ENCODE measurements around the gene BPIFB3. TPM values are rescaled to one million over a fixed set of nuclear protein-coding genes. Genes with fewer than 3 reads are reported as not detected.
A peak's percentile ranks its signal among the peaks of the same experiment; 100 is the strongest.

BPIFB3 gene
- total and polyA plus RNA-seq, 2 of the 13 experiments (the other 11 are each of a cell fraction or from before 2014, with no cell fraction given): 0.09 TPM; not detected in 1

DNA sequence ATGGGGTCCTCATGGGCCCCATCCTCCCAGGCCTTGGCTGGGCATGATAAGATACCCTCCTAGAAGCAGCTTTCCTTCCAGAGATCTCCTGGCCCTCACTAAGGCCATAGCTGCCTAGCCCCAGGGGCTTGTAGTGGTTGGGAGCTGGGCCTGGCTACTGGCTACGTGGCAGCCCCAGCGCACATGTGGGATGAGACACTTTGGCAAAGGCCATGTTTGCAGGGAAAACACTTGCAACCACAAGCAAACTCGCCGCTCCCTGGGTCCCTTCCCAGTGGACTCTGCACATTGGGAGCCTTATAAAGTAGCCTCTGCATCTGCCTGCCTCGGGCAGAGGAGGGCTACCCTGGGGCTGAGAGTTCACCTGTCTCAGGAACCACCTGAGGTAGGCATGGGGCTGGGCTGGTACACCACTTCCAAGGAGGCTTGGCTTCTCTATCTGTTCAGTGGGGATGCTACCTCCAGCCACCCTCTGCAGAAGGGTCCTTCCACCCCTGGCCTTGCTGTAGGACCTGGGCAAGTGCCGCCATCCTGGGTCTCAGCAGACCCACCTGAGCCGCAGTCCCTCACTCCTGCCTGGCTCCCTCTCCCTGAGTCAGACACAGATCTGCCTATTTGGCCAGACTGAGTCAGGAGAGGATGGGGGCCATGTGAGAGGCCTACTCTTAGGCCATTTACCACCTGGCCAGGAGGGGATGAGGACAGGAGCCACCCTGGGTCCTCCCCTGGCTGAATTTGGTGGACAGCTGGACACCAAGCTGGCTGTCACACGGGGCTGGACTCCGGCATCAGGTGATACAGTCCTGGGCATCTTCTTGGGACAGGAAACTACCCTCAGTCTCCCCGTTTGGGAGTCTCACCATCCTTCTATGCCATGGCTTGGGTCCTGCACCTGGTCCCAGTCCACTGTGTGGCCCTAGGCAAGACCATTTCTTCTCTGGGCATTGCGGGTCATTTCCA is 46.0 kb upstream of the BPIFB3 start, which contains the start of gene BPIFB2 (continued):
- TF ChIP-seq, protein P1, sequence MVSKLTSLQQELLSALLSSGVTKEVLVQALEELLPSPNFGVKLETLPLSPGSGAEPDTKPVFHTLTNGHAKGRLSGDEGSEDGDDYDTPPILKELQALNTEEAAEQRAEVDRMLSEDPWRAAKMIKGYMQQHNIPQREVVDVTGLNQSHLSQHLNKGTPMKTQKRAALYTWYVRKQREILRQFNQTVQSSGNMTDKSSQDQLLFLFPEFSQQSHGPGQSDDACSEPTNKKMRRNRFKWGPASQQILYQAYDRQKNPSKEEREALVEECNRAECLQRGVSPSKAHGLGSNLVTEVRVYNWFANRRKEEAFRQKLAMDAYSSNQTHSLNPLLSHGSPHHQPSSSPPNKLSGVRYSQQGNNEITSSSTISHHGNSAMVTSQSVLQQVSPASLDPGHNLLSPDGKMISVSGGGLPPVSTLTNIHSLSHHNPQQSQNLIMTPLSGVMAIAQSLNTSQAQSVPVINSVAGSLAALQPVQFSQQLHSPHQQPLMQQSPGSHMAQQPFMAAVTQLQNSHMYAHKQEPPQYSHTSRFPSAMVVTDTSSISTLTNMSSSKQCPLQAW (CRISPR knock-in tag; IDR thresholded peaks at IDR 0.05): peak; percentile 64
- peak; percentile 86 for TF ChIP-seq ZNF891 (CRISPR knock-in tag; IDR thresholded peaks at IDR 0.05)
- TF ChIP-seq ZFP1 (CRISPR knock-in tag; IDR thresholded peaks at IDR 0.05): no peak; the same call in none of the 2 replicates
- peak; percentile 86 for TF ChIP-seq ZKSCAN8 (CRISPR knock-in tag; IDR thresholded peaks at IDR 0.05; ENCODE audit: borderline replicate concordance)
- peak; percentile 95; the same call in 1 of the 2 replicates for TF ChIP-seq ZNF430 (CRISPR knock-in tag; IDR thresholded peaks at IDR 0.05)
- no peak; the same call in 1 of the 2 replicates for TF ChIP-seq DNMT1 (CRISPR knock-in tag; IDR thresholded peaks at IDR 0.05)
- TF ChIP-seq ZNF256 (CRISPR knock-in tag; conservative IDR thresholded peaks at IDR 0.05): peak; percentile 54; the same call in 1 of the 2 replicates
- TF ChIP-seq JARID2 (CRISPR knock-in tag; IDR thresholded peaks at IDR 0.05; ENCODE audit: insufficient replicate concordance): peak; percentile 90
- TF ChIP-seq ZNF644 (CRISPR knock-in tag; IDR thresholded peaks at IDR 0.05; ENCODE audit: low read depth): peak; percentile 97
- TF ChIP-seq ZNF704 (CRISPR knock-in tag; IDR thresholded peaks at IDR 0.05; ENCODE audit: borderline replicate concordance): peak; percentile 28; the same call in 1 of the 2 replicates
- TF ChIP-seq CC2D1A (CRISPR knock-in tag; IDR thresholded peaks at IDR 0.05): no peak
- no peak for TF ChIP-seq SMARCE1 (IDR thresholded peaks at IDR 0.05; ENCODE audit: borderline replicate concordance)
- no peak; the same call in 1 of the 2 replicates for TF ChIP-seq HMG20B (CRISPR knock-in tag; conservative IDR thresholded peaks at IDR 0.05)
- TF ChIP-seq, protein P2, sequence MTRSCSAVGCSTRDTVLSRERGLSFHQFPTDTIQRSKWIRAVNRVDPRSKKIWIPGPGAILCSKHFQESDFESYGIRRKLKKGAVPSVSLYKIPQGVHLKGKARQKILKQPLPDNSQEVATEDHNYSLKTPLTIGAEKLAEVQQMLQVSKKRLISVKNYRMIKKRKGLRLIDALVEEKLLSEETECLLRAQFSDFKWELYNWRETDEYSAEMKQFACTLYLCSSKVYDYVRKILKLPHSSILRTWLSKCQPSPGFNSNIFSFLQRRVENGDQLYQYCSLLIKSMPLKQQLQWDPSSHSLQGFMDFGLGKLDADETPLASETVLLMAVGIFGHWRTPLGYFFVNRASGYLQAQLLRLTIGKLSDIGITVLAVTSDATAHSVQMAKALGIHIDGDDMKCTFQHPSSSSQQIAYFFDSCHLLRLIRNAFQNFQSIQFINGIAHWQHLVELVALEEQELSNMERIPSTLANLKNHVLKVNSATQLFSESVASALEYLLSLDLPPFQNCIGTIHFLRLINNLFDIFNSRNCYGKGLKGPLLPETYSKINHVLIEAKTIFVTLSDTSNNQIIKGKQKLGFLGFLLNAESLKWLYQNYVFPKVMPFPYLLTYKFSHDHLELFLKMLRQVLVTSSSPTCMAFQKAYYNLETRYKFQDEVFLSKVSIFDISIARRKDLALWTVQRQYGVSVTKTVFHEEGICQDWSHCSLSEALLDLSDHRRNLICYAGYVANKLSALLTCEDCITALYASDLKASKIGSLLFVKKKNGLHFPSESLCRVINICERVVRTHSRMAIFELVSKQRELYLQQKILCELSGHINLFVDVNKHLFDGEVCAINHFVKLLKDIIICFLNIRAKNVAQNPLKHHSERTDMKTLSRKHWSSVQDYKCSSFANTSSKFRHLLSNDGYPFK (CRISPR knock-in tag; IDR thresholded peaks at IDR 0.05; ENCODE audit: borderline replicate concordance): peak; percentile 87
- TF ChIP-seq HMG20A (CRISPR knock-in tag; IDR thresholded peaks at IDR 0.05; ENCODE audit: borderline replicate concordance): peak; percentile 76
- TF ChIP-seq KLF9 (CRISPR knock-in tag; IDR thresholded peaks at IDR 0.05; ENCODE audit: low read depth): no peak; the same call in 1 of the 2 replicates
- TF ChIP-seq ZFX (CRISPR knock-in tag; IDR thresholded peaks at IDR 0.05; ENCODE audit: low read depth): peak; percentile 96
- TF ChIP-seq, protein P3, sequence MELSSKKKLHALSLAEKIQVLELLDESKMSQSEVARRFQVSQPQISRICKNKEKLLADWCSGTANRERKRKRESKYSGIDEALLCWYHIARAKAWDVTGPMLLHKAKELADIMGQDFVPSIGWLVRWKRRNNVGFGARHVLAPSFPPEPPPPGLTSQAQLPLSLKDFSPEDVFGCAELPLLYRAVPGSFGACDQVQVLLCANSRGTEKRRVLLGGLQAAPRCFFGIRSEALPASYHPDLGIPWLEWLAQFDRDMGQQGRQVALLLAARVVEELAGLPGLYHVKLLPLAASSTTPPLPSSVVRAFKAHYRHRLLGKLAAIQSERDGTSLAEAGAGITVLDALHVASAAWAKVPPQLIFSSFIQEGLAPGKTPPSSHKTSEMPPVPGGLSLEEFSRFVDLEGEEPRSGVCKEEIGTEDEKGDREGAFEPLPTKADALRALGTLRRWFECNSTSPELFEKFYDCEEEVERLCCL (CRISPR knock-in tag; IDR thresholded peaks at IDR 0.05; ENCODE audit: borderline replicate concordance): no peak; the same call in 1 of the 2 replicates
- no peak for TF ChIP-seq GTF2F1 (IDR thresholded peaks at IDR 0.05; ENCODE audit: low read length)
- TF ChIP-seq, protein P4, sequence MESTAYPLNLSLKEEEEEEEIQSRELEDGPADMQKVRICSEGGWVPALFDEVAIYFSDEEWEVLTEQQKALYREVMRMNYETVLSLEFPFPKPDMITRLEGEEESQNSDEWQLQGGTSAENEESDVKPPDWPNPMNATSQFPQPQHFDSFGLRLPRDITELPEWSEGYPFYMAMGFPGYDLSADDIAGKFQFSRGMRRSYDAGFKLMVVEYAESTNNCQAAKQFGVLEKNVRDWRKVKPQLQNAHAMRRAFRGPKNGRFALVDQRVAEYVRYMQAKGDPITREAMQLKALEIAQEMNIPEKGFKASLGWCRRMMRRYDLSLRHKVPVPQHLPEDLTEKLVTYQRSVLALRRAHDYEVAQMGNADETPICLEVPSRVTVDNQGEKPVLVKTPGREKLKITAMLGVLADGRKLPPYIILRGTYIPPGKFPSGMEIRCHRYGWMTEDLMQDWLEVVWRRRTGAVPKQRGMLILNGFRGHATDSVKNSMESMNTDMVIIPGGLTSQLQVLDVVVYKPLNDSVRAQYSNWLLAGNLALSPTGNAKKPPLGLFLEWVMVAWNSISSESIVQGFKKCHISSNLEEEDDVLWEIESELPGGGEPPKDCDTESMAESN (CRISPR knock-in tag; conservative IDR thresholded peaks at IDR 0.05): peak; percentile 85; the same call in 1 of the 2 replicates
